ENCODE results near the gene CRTAC1. TPM values are rescaled to one million over a fixed set of nuclear protein-coding genes. Genes with fewer than 3 reads are reported as not detected.

The CRTAC1 gene
- total RNA-seq, 1 donor from 2014 or later = 128 TPM

- no peak for TF ChIP-seq CTCF (IDR thresholded peaks at IDR 0.05)
- intact Hi-C loops (cut with DNase I) = no loop called here
Measured at GRCh38 chr10:97949462-97949861, 81.0 kb downstream of the CRTAC1 start.

GRCh38 chr10:97948822-97949221 lies 81.6 kb downstream of the CRTAC1 start:
- Histone ChIP-seq H3K36me3 (no peaks in the 10 kb centered on the region), H3K9me3 (no peaks in the 10 kb centered on the region), H3K27me3 (no peaks in the 10 kb centered on the region), H3K4me3 (no peak overlapping the region), H3K4me1 (no peaks in the 10 kb centered on the region), H3K27ac (no peak overlapping the region)
- no peak for TF ChIP-seq CTCF (IDR thresholded peaks at IDR 0.05)
- ATAC-seq (no peak), DNase-seq (no peak)
- intact Hi-C loops (cut with DNase I) = no loop called here

More at GRCh38 chr10:97949462-97949861, 81.0 kb downstream of the CRTAC1 start:
- H3K27me3 ChIP-seq = no peaks in the 10 kb centered on the region
- no peaks in the 10 kb centered on the region for H3K36me3 ChIP-seq
- no peak overlapping the region for H3K4me3 ChIP-seq
- ATAC-seq = no peak
- no peak overlapping the region for H3K27ac ChIP-seq
- no peak for DNase-seq
- no peaks in the 10 kb centered on the region for H3K4me1 ChIP-seq
- no peaks in the 10 kb centered on the region for H3K9me3 ChIP-seq

DNA sequence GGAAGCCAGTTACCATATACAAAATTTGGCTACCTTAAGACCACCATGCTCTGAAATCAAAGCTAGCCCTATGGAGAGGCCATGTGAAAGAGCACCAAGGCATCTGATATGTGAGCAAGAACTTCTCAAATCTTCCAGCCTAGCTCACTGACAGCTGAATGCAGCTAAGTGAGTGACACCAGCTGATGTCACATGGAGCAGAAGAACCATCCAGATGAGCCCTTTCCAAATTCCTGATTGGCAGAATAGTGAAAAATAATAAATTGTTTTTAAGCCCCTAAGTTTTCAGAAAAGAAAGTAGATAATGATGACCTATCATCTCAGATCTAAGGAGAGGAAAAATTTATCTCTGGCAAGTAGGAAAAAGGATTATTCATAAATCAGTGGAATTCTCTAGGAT lies 85.6 kb downstream of the CRTAC1 start:
- H3K27me3 ChIP-seq = no peaks in the 10 kb centered on the region
- no peaks in the 10 kb centered on the region for H3K36me3 ChIP-seq
- TF ChIP-seq CTCF (IDR thresholded peaks at IDR 0.05) = no peak
- intact Hi-C loops (cut with DNase I) = no loop called here
- H3K9me3 ChIP-seq = no peaks in the 10 kb centered on the region
- H3K4me1 ChIP-seq = no peaks in the 10 kb centered on the region
- no peak for DNase-seq
- H3K4me3 ChIP-seq = no peak overlapping the region
- H3K27ac ChIP-seq = no peak overlapping the region
- no peak for ATAC-seq

DNA sequence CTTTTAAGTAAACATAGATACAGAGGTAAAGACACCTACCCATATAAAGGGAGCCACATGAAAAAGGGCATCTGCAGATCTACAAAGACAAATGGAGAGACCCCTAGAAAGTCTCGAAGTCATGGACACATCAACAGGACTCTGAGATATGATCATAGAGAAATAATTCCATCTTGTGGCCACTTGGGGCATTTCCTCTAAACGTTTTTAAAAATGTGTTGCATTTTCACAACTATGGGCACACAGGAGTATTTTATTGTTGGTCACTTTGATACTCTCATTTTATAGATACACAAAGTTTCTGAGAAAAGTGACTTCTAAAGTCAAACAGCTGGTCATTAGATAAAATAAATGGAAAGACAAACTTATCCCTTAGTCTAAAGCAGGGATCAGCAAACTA lies 87.1 kb downstream of the CRTAC1 start:
- intact Hi-C loops (cut with DNase I) = no loop called here
- no peak for ATAC-seq
- H3K9me3 ChIP-seq = no peaks in the 10 kb centered on the region
- no peaks in the 10 kb centered on the region for H3K27me3 ChIP-seq
- H3K36me3 ChIP-seq = no peaks in the 10 kb centered on the region
- no peak overlapping the region for H3K27ac ChIP-seq
- no peak for TF ChIP-seq CTCF (IDR thresholded peaks at IDR 0.05)
- no peak for DNase-seq
- H3K4me1 ChIP-seq = no peaks in the 10 kb centered on the region
- H3K4me3 ChIP-seq = no peak overlapping the region

GRCh38 chr10:97940534-97940933 lies 89.9 kb downstream of the CRTAC1 start:
- H3K36me3 ChIP-seq = no peaks in the 10 kb centered on the region
- no peak overlapping the region for H3K4me3 ChIP-seq
- no peak overlapping the region for H3K27ac ChIP-seq
- intact Hi-C loops (cut with DNase I) = no loop called here
- no peaks in the 10 kb centered on the region for H3K4me1 ChIP-seq
- H3K27me3 ChIP-seq = no peaks in the 10 kb centered on the region
- H3K9me3 ChIP-seq = no peaks in the 10 kb centered on the region
- DNase-seq (no peak), ATAC-seq (no peak)
- TF ChIP-seq CTCF (IDR thresholded peaks at IDR 0.05) = no peak

DNA sequence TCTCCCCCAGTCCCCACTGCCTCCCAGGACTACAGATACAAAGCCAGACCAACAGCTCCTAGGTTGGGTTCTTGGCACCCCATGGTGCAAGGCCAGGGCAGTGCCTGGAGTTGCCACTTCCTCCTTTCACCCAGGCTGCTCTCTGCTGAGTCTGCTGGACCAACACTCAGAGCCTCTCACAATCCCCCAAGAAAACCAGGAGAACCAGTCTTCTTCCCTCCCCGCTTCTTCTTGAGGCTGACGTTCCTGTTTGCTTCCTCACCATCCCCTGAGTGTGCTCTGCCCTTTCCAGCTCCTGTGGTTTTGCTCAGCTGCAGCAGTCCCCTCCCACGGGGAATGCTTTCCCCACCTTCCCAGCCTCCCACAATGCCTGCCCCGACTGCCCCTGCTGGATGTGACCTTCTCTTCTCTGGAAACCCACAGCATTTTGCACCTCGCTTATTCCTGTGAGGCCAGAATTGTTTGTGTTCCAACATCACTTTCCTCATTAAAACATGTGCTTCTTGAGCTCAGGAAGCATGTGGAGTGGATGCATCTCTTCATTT lies 90.9 kb downstream of the CRTAC1 start:
- DNase-seq (no peak), ATAC-seq (peak; percentile 32)
- Histone ChIP-seq H3K27me3 (no peaks in the 10 kb centered on the region), H3K9me3 (no peaks in the 10 kb centered on the region), H3K27ac (no peak overlapping the region), H3K4me1 (no peaks in the 10 kb centered on the region), H3K4me3 (no peak overlapping the region), H3K36me3 (no peaks in the 10 kb centered on the region)
- no peak for TF ChIP-seq CTCF (IDR thresholded peaks at IDR 0.05)
- intact Hi-C loops (cut with DNase I) = no loop called here

Data from upper lobe of right lung (tissue), 1 donor.